Sigmoid colon (tissue), 4 donors: Measurements from ENCODE around the gene PGR.

Source experiments
- EP300 ChIP-seq, 4 donors: sonication (generic); formaldehyde crosslinking; IDR thresholded peaks; one replicate each; pipeline ENCODE4 v1.6.1; 2017; ENCODE audit warnings: antibody characterized with exemption in 4 of 4
- POLR2AphosphoS5 ChIP-seq, 4 donors: sonication (generic); formaldehyde crosslinking; IDR thresholded peaks; one replicate each; pipeline ENCODE4 v1.6.1; 2017; ENCODE audit warnings: antibody characterized with exemption in 4 of 4
- TF ChIP-seq, protein P1 (sequence below), 4 experiments: fragments of 450-650 bp in 3 of 4; fragments of 200-600 bp in 1 of 4; IDR thresholded peaks; one replicate each; pipeline ENCODE4 v1.5.1; 2016 to 2019; ENCODE audit warnings: antibody characterized with exemption in 4 of 4, mild to moderate bottlenecking in 3 of 4, moderate library complexity in 2 of 4

DNA sequence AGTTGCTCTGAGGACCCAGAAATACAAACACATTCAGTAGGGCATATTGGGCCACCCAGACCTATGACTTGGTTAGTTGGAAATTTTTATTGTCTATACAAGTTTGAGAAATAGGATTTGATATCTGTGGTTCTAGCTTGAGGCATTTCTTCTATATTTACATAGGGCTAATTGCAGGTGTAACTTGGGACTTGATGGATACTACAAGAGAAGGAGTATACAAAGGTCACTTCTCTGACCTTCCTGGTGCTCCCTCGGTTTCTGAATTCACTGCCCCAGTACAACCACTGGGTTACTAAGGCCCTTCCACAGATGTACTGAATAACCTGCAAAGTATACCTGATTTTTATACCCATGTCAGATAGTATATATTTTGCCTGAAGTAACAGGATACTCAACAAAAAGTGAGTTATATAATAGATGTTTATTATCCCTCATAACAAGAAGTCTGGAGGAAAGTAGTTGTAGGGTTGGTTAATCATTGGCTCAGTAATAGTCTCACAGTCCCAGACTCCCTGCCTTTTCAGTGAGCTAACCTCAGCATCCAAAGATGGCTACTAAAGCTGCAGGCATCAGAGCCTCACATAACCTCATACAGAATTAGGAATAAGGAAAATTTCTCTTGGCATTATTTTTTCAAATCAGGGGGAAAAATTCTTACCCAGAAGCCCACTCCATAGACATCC, 8.8 kb upstream of the PGR start:
- TF ChIP-seq EP300 (IDR thresholded peaks at IDR 0.05) (no peak), POLR2AphosphoS5 (IDR thresholded peaks at IDR 0.05) (no peak)
- TF ChIP-seq, protein P1, sequence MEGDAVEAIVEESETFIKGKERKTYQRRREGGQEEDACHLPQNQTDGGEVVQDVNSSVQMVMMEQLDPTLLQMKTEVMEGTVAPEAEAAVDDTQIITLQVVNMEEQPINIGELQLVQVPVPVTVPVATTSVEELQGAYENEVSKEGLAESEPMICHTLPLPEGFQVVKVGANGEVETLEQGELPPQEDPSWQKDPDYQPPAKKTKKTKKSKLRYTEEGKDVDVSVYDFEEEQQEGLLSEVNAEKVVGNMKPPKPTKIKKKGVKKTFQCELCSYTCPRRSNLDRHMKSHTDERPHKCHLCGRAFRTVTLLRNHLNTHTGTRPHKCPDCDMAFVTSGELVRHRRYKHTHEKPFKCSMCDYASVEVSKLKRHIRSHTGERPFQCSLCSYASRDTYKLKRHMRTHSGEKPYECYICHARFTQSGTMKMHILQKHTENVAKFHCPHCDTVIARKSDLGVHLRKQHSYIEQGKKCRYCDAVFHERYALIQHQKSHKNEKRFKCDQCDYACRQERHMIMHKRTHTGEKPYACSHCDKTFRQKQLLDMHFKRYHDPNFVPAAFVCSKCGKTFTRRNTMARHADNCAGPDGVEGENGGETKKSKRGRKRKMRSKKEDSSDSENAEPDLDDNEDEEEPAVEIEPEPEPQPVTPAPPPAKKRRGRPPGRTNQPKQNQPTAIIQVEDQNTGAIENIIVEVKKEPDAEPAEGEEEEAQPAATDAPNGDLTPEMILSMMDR (IDR thresholded peaks at IDR 0.05) = no peak
